HG03558 (cell line): ENCODE measurements around the gene DIS3L2.
"Not testable (repeated sequence)": the region's sequence is repeated elsewhere in the genome, so short reads cannot be mapped to it uniquely, and the experiment has no call there.

Experiments used
- ATAC-seq: cut with Tn5 transposase; IDR thresholded peaks from one replicate; pipeline ENCODE4 v1.9.1; 2021; ENCODE audit warnings: moderate number of reproducible peaks; ENCODE audit not compliant: unreplicated experiment; ENCODE audit errors: extremely low read depth

The DIS3L2 gene

DNA sequence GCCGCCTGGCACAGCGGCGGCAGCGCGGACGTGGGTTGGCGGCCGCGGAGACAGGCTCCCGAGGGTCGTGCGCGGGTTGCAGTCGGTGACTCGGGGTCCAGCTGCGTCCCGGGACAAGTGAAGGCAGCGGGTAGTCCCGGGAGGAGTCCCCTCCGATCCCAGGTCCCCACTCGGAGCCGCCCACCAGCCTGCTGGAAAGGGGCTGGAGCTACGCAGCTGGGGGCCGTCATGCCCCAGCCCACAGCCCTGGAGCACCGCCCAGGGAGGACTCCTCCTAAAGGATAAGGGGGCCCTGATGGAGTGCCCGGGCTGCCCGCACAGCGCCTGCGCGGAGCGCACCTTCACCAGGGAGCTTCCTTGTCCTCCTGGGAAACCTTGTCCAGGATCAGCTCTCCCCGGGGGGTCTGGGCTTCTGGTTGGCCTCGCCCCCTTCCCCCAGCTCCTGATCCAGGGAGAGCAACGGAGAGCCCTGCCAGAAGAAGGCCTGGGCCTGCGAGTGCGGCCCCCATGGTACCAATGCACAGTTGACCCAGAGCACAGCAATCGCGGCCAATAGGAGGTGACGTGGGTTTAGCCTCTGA lies 391.1 kb downstream of the DIS3L2 start:
- no peak for ATAC-seq

DNA sequence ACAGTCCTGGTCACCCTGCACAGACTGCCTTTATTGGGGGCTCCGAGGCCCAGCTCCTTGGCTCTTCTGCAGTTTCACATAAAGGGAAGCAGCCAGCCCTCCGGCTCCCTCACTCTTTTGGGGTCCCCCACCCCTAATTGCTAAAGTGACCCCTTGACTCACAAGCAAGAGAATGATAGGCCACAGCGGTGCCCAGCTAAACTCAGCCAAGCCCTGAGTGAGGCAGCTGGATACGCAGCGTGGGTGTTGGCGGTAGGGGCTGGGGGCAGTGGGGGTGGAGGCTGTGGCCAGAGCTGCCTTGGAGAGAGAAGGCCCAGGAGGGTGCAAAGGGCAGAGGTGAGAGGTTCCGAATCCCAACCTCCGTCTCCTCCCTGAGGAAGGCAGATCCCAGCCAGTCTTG lies 391.6 kb downstream of the DIS3L2 start:
- ATAC-seq, result no peak

DNA sequence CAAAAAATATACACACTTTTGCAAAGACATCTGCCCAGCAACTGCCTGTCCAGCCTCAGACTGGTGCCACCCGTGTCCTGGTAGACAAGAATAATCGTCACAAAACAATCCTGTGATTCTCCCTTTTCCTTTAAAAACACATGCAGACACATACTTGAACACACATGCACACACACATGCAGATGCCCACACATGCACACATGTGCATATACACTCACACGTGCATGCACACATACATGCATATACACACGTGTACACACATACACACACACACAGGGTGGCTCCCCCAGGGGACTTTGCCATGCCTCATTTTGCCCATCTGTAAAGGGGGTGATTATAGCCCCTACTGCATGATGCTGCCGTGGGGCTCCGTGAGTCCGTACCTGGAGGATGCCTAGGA lies 392.1 kb downstream of the DIS3L2 start:
- no peak for ATAC-seq

DNA sequence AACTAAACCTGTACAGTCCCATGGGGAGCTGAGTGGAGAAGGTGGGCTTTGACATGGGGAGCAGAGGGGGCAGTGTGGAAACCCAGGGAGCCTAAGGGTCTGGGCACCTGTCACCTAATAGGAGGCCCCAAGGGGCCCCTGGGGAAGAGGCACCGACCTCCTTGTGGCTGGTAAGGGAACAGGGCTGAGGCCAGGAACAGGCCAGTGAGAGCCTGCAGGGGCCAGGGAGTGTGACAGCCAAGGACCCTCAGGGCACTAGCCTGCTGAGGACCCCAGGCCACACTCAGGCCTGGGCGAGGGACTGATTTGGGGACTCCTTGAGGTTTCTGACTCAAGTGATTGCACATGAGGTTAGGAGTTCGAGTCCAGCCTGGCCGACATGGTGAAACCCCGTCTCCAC lies 392.6 kb downstream of the DIS3L2 start:
- ATAC-seq, result no peak

DNA sequence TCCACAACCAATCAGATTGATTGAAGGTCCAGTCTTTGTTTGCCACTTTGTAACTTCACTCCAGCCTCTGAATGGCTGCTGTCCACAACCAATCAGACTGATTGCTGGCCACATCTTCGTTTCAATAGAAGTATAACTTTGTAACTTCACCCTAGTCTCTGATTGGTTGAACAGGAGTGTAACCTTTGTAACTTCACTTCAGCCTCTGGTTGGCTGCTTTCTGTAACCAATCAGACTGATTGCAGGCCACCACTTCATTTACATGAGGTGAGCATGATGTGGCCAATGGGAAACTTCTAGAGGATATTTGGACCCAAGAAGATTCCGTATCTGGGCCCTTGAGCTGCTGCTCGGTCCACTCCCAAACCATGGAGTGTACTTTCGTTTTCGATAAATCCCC lies 400.1 kb downstream of the DIS3L2 start:
- ATAC-seq, result no peak

DNA sequence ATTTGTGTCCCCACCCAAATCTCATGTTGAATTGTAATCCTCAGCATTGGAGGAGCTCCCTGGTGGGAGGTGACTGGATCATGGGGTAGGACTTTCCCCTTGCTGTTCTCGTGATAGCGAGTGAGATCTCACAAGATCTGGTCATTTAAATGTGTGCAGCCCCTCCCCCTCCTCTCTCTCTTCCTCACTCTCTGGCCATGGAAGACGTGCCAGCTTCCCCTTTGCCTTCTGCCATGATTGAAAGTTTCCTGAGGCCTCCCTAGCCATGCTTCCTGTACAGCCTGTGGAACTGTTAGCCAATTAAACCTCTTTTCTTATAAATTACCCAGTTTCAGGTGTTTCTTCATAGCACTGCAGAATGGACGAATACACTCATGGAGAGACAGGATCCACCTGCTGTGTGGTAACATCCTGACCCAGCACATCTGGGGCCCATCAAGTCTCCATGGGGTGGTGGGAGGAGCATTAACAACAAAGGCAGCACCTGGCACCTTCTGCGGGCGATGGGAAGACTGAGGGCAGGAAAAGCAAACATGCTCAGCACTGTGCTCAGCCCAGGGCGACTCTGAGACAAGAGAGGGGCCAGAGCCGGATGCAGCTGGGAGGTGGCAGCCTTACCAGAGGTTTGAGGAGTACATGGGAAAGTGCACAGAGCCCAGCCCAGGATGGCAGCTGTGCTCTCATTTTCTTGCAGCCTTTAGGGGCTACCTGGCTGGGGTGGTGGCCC lies 400.8 kb downstream of the DIS3L2 start:
- no peak for ATAC-seq

DNA sequence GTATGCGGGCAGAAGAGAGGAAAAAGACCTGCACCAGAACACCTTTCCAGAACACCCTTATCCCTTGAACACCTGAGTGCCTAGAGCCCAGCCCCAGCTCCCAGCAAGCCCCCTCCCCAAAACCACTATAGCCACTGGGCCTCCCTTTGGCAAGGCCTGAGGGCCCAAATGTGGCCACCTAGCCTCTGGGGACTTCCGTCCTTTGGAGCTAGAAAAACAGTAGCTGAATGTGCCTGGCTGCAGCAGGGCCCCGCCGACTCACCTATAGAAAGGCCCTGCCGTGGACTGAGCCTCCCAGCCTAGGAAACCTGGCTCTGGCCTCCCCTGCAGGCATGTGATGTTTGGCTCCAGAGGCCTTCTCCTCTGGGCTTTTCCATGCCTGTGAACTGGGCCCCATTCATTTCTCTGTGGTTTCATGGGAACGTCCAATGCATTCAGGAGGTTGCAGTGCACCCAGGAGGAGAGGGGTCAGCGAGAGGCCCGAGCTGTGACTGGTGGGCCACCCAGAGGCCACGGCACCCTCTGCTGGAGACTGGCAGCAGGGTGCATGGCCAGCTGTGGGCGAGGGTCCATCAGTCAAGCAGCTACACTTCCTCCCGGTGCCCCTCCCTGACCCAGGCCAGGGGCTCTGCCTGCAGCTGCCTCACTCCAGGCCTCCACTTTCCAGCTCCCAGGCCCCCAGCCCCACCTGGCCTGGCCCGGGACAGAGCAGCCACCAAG lies 401.7 kb downstream of the DIS3L2 start:
- not testable (repeated sequence) for ATAC-seq

DNA sequence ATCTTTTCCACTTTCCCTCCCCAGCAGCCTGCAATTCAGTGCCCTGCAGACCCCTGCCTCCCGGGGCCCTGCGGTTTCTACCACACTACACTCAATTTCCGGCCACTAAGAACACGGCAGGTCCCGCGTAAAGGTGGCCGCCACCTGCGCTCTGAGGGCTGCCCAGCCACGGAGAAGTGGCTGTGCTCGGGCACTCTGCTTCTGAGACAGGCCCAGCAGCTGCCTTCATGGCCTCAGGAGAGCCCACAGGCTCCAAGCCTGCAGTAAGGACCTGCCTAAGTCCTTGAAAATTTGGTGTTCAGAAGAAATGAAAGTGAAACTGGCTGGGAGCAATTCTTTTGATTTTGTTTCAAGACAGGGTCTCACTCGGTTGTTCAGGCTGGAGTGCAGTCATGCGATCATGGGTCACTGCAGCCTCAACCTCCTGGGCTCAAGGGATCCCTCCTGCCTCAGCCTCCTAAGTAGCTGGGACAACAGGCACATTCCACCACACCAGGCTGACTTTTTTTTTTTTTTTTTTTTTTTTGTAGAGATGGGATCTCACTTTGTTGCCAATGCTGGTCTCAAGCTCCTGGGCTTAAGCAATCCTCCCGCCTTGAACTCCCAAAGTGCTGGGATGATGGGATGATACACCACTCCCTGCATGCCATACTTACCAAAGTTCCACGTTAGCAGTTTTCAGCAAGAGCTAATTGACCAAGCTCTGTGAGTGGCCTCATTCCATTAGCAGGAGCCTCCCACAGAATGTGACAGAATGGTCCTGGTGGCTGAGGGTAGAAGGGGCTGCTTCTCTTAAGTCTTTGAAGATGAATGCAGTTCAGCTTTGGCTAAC lies 402.5 kb downstream of the DIS3L2 start:
- no peak for ATAC-seq

DNA sequence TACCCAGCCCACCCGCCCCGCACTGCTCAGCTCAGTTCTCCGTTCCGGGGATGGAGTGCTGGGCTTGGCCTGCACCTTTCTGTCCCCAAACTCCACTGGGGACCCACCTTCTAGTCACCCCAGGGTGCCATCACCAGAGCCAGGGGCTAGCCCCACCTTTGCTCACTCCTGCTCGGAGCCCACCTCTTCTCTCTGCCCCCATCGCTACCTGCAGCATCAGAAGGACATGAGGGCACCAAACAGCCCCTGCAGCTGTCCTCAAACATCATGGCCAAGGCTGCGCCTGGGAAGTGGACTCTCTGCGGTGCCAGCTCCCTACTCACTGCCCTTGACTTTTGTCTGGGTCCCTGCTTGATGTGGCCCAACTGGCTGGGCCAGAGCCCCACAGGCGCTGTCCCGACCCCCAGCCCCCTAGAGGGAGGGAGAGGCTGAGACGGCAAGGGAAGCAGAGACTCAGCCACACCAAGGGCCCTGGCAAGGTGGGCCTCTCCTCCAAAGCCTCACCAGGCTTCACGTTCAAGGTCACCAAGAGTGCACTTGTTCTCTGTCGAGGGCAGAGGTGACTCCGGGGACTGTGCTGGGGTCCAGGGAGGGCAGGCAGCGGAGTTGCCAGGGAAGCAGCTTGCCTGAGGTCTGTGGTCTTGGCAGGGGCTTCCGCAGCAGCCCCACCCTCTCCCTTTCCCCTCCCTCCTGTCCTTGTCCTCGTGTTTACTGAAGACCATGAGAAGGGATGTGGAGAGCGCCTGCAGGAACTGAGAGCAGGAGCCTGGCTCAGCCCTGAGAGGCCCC lies 403.5 kb downstream of the DIS3L2 start:
- not testable (repeated sequence) for ATAC-seq

DNA sequence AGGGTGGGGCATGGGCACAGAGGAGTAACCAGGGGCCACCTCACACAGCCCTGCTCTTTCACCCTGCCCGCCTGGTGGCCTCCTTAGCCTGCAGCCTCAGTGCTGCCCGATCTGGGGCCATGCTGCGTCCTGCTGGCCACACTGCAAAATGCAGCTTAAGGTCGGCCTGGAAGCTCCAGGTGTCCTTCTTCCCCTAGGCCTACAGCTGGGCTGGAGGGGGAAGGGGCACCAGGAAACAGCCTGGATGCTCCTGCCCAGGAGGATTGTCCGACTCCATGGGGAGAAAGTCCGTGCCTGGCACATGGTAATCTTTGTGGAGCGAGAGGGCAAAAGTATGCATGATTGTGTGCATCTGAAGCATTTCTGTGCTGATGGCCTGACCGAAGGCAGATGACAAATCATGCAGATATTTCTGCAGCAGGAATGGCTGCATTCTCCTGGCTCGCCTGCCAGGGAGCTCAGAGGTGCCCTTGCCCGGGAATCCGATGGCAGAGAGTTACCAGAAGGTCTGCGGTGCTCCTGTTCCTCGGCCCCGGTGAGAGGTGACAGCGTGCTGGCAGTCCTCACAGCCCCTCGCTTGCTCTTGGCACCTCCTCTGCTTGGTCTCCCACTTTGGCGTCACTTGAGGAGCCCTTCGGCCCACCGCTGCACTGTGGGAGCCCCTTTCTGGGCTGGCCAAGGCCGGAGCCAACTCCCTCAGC lies 404.3 kb downstream of the DIS3L2 start:
- ATAC-seq, result no peak

DNA sequence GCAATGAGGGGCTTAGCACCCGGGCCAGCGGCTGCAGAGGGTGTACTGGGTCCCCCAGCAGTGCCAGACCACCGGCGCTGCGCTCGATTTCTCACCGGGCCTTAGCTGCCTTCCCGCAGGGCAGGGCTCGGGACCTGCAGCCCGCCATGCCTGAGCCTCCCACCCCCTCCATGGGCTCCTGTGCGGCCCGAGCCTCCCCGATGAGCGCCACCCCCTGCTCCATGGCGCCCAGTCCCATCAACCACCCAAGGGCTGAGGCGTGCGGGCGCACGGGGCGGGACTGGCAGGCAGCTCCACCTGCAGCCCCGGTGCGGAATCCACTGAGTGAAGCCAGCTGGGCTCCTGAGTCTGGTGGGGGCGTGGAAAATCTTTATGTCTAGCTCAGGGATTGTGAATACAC lies 404.9 kb downstream of the DIS3L2 start:
- not testable (repeated sequence) for ATAC-seq

DNA sequence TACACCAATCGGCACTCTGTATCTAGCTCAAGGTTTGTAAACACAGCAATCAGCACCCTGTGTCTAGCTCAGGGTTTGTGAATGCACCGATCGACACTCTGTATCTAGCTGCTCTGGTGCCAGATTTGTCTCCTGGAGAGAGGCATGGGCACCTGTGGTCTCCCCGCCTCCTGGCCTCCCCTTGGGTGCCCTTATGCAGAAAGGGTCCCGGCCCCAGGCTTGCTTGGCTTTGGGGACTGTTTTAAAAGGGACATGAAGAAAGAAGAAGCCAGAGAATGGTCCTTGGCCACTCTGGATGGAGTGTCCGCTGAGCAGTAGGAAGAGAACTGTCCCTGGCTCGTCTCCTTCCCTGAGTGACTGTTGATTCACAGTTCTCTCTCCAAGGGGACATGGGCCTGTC lies 405.5 kb downstream of the DIS3L2 start:
- ATAC-seq, result no peak

DNA sequence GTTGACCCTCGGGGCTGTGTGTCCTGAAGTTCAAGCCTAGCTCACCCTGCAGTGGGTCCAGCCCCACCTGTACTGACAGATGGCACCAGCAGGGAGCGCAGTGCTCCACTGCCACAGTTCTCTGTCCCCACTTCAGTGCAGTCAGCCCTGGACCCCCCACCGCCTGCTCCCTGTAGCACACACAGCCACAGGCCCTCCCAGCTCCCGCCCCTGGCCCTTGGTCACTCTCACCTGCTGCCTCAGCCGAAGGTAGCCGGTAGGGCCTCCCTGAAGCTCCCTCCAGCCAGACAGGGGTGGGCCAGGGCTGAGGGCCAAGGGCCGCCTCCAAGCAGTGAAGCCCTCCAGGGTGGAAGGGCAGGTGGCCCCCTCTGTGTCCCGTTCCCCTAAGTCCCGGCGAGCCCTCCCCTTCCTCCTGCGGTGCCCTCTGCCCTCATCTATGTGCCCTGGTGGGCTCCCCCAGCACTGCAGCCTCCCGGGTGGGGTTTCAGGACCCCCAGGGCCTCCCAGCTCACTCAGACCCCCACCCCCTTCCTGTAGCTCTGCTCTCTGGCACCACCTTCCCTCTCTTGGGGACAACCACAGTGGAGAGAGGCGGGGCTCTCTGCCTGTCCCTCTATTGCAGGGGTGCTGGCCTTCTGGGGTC lies 406.2 kb downstream of the DIS3L2 start:
- no peak for ATAC-seq

DNA sequence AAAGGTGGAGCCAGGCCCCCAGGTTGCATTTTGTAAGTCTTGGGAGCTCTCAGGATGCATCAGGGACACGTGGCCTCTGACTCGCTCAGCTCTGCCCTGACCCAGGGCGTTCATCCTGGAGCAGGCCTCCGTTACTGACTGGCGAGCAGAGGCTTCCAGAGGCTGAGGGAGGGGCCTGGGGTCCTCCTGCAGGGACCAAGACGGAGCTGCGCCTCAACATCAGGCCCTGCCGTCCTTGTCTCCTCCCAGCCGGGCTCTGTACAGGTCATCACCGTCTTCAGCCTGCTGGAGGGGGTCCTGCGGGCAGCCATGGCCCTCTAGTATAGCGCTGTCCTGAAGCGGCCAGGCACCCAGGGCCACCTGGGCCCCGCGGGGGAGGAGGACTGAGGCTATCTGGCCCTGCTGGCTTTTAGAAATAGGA lies 406.8 kb downstream of the DIS3L2 start:
- no peak for ATAC-seq

DNA sequence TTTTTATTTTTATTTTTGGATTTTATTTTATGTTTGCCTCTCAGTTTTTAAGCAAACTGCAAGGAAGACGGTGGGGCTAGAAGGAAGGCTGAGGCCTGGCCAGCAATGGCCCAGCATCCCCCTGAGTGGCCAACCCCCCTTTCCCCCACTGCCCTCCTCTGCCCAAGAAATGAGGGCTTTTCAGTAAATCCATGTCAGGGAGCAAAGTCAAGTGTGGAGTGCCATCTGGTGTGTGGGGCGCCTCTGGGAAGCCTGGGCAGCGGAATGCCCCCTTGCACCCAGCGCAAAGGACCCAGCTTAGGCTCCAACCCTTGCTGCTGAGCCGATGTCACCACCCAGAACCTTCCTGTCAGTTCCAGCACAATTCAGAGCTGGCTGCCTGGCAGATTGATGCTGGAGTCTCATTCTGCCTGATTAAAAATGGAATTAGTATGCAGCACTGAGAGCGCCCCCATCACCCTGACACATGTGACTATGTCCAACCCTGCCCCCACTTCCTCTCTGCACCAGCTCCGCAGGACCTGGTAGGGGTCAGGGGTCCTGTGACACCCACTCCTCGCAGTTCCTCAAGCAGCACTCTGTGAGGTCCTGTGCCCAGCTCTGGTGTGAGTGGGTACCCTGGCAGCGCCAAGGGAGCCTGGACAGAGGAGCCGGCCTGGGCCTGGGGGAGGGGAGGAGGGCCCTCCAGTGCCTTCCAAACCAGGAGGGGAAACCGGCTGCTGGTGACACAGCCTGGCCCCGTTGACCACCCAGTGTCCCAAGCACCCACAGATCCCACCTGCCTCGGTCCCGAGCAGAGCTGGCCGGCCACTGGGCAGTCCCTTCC lies 407.8 kb downstream of the DIS3L2 start:
- no peak for ATAC-seq

DNA sequence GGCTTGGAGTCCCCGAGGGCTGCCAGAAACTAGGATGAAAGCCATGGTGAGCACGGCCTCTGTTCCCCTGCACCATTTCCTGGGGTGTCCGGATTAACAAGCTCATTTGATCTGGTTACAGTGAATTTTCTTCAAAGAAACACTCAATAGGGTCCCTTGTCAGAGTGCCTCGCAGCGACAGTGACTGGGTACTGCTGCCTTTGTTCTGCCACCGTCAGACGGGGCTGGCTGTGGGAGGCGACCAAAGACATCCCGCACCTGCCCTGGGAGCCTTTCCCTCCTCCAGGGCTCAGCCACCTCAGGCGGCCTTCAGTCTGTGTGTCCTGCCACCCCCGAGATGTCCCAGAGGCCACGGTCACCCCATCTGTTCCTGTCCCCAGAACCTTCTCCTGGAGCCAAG lies 408.5 kb downstream of the DIS3L2 start:
- ATAC-seq, result not testable (repeated sequence)

DNA sequence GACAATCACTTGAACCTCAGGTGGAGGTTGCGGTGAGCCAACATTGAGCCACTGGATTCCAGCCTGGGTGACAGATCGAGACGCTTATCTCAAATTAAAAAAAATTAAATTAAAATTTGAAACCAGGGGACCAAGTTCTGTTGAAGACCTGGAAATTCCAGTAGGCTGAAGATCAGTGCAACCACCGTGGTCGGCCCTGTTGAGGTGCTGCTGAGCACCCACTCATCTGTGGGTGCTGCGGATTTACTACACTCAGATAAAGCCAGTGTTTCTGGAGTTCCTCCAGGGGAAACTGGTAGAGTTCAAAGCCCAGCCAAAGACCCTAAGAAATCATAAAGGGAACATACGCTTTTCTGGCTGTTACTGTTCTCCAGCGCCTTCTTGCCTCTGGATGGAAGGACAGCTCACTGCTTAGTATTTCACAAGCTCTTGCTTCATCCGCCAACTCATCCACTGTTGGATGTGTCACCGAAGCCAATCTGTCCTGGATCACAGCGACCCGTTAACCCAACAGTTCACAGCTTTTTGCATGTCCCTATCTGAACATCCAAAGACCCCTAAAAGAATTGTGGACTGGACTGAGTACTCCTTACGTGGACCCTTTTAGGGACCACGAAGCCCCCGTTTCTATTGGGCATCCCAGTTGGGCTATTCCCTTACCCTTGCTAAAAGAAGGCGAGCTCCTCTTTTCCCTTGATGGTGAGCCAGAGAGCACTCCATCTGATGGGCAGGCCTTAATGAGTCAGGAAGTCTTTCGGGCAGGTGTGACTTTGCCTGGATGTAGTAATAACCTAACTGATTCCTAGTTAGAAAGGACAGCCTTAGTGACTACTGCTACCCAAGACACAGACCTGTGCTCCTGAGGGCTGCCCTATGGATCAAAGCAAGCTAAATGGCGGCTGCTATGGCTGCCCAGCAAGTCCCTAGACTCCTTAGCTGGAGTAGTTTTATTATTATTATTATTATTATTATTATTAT lies 411.0 kb downstream of the DIS3L2 start:
- no peak for ATAC-seq
